ENCODE results near the gene KRTAP16-1. TPM values are rescaled to one million over a fixed set of nuclear protein-coding genes. Genes with fewer than 3 reads are reported as not detected.

KRTAP16-1 gene
- total and polyA plus RNA-seq, 4 experiments from 2014 or later: 0.28 TPM; not detected in 3

GRCh38 chr17:41315814-41316445, 6.8 kb upstream of the KRTAP16-1 start:
- Mint-ChIP-seq H3K4me1 (peaks cover 8 to 23% (median 14%) of the 10 kb centered on the region in 4 donors), H3K4me3 (no peak overlapping the region), H3K27ac (peak overlapping the region in 2 of 7 donors; percentile 12 to 57), H3K9me3 (peaks cover 0 to 19% (median 6%) of the 10 kb centered on the region in 8 donors), H3K27me3 (no peaks in the 10 kb centered on the region), H3K36me3 (peaks cover 2 to 3% of the 10 kb centered on the region in 2 donors)
- H3K27me3 ChIP-seq (ENCODE audit: insufficient read depth, low read length): no peaks in the 10 kb centered on the region
- H3K36me3 ChIP-seq (ENCODE audit: insufficient read depth, low read length): no peaks in the 10 kb centered on the region
- no peaks in the 10 kb centered on the region for H3K9me3 ChIP-seq (ENCODE audit: control insufficient read depth in 1 of 2, low read length in 2 of 2)
- peaks cover 8% of the 10 kb centered on the region for H3K4me1 ChIP-seq (ENCODE audit: insufficient read depth, low read length)
- no peak overlapping the region for H3K4me3 ChIP-seq (ENCODE audit: low read length in 2 of 2)
- H3K27ac ChIP-seq (ENCODE audit: low read depth, low read length): no peak overlapping the region
- ChIA-PET CTCF (ENCODE audit: partially characterized antibody) (interaction anchor here (1.2 kb wide), 1 partner anchor 26 kb away, joined by 3 read pairs; no protein-coding TSS in a partner anchor), POLR2A (ENCODE audit: partially characterized antibody) (no interaction called here)
- intact Hi-C loops (cut with micrococcal nuclease): no loop called here
- DNase-seq: no peak

- ChIA-PET POLR2A (ENCODE audit: partially characterized antibody) (no interaction called here), CTCF (ENCODE audit: partially characterized antibody) (interaction anchor here (1.2 kb wide), 1 partner anchor 26 kb away, joined by 3 read pairs; no protein-coding TSS in a partner anchor)
- H3K4me3 Mint-ChIP-seq: no peak within 1 kb of the TSS
- intact Hi-C loops (cut with micrococcal nuclease): no loop called here
- peaks cover 2 to 3% of the 10 kb centered on the region in 2 donors for H3K36me3 Mint-ChIP-seq
- Histone ChIP-seq H3K36me3 (ENCODE audit: insufficient read depth, low read length) (no peaks in the 10 kb centered on the region), H3K9me3 (ENCODE audit: control insufficient read depth in 1 of 2, low read length in 2 of 2) (no peaks in the 10 kb centered on the region), H3K4me3 (ENCODE audit: low read length in 2 of 2) (no peak within 1 kb of the TSS), H3K27me3 (ENCODE audit: insufficient read depth, low read length) (no peaks in the 10 kb centered on the region), H3K27ac (ENCODE audit: low read depth, low read length) (no peak within 1 kb of the TSS), H3K4me1 (ENCODE audit: insufficient read depth, low read length) (peaks cover 15% of the 10 kb centered on the region)
- H3K27ac Mint-ChIP-seq: peak within 1 kb of the TSS in 2 of 7 donors; percentile 12 to 57
- peaks cover 11 to 26% (median 16%) of the 10 kb centered on the region in 4 donors for H3K4me1 Mint-ChIP-seq
- no peaks in the 10 kb centered on the region for H3K27me3 Mint-ChIP-seq
- H3K9me3 Mint-ChIP-seq: peaks cover 0 to 14% (median 6%) of the 10 kb centered on the region in 8 donors
- no peak for DNase-seq
These were observed 6.2 kb upstream of the KRTAP16-1 start, which contains the start of gene KRTAP17-1 for GRCh38 chr17:41315204-41315794. TSS of gene KRTAP17-1 (minus strand) at chr17:41315710. CDS start at chr17:41315650, 60 bp downstream.

- no peaks in the 10 kb centered on the region for H3K36me3 Mint-ChIP-seq
- H3K27ac ChIP-seq (ENCODE audit: low read depth, low read length): no peak overlapping the region
- ChIA-PET CTCF (ENCODE audit: partially characterized antibody) (interaction anchor here (4.0 kb wide), 1 partner anchor 11 kb away, joined by 26 read pairs; no protein-coding TSS in a partner anchor), POLR2A (ENCODE audit: partially characterized antibody) (no interaction called here)
- H3K4me3 ChIP-seq (ENCODE audit: low read length in 2 of 2): no peak overlapping the region
- no peaks in the 10 kb centered on the region for H3K27me3 Mint-ChIP-seq
- H3K27me3 ChIP-seq (ENCODE audit: insufficient read depth, low read length): no peaks in the 10 kb centered on the region
- no peaks in the 10 kb centered on the region for H3K9me3 Mint-ChIP-seq
- DNase-seq: no peak
- peaks cover 45 to 68% (median 54%) of the 10 kb centered on the region in 4 donors for H3K4me1 Mint-ChIP-seq
- peak overlapping the region in 2 of 8 donors; percentile 31 to 60 for H3K4me3 Mint-ChIP-seq
- intact Hi-C loops (cut with micrococcal nuclease): no loop called here
- H3K4me1 ChIP-seq (ENCODE audit: insufficient read depth, low read length): peaks cover 56% of the 10 kb centered on the region
- H3K9me3 ChIP-seq (ENCODE audit: control insufficient read depth in 1 of 2, low read length in 2 of 2): no peaks in the 10 kb centered on the region
- no peaks in the 10 kb centered on the region for H3K36me3 ChIP-seq (ENCODE audit: insufficient read depth, low read length)
- peak overlapping the region in 6 of 7 donors; percentile 6 to 98 (median 93) for H3K27ac Mint-ChIP-seq
These were observed 2.0 kb upstream of the KRTAP16-1 start for GRCh38 chr17:41311111-41311510.

- Mint-ChIP-seq H3K4me3 (peak overlapping the region; percentile 65 to 82 (median 78)), H3K36me3 (no peaks in the 10 kb centered on the region), H3K27me3 (no peaks in the 10 kb centered on the region), H3K9me3 (no peaks in the 10 kb centered on the region), H3K4me1 (peaks cover 54 to 63% (median 58%) of the 10 kb centered on the region in 4 donors), H3K27ac (peak overlapping the region; percentile 96 to 98 (median 97))
- H3K27me3 ChIP-seq (ENCODE audit: insufficient read depth, low read length): no peaks in the 10 kb centered on the region
- POLR2A ChIA-PET (ENCODE audit: partially characterized antibody): interaction anchor here (0.7 to 3.1 kb wide), 26 partner anchors 9 to 388 kb away, joined by 3 to 75 read pairs (median 4); partner anchors contain the start of genes EIF1 and KRTAP4-6
- intact Hi-C loops (cut with micrococcal nuclease): loop anchor here (1.0 to 5.0 kb wide), 3 partner anchors 31 to 181 kb away; no protein-coding TSS in a partner anchor
- H3K4me3 ChIP-seq (ENCODE audit: low read length in 2 of 2): peak overlapping the region in 1 of 2 donors; percentile 41
- CTCF ChIA-PET (ENCODE audit: partially characterized antibody): interaction anchor here (0.8 to 3.4 kb wide), 12 partner anchors 8 to 399 kb away, joined by 3 to 55 read pairs (median 4); partner anchors contain the start of gene EIF1
- H3K4me1 ChIP-seq (ENCODE audit: insufficient read depth, low read length): peaks cover 59% of the 10 kb centered on the region
- no peaks in the 10 kb centered on the region for H3K36me3 ChIP-seq (ENCODE audit: insufficient read depth, low read length)
- peak; percentile 88 to 95 (median 92) for DNase-seq
- H3K9me3 ChIP-seq (ENCODE audit: control insufficient read depth in 1 of 2, low read length in 2 of 2): no peaks in the 10 kb centered on the region
- H3K27ac ChIP-seq (ENCODE audit: low read depth, low read length): peak overlapping the region; percentile 62
These were observed 725 bp downstream of the KRTAP16-1 start for GRCh38 chr17:41308251-41308917.

GRCh38 chr17:41307647-41308046, 1.5 kb downstream of the KRTAP16-1 start:
- H3K9me3 ChIP-seq (ENCODE audit: control insufficient read depth in 1 of 2, low read length in 2 of 2): no peaks in the 10 kb centered on the region
- H3K36me3 ChIP-seq (ENCODE audit: insufficient read depth, low read length): no peaks in the 10 kb centered on the region
- ChIA-PET POLR2A (ENCODE audit: partially characterized antibody) (interaction anchor here (1.3 to 3.1 kb wide), 12 partner anchors 13 to 383 kb away, joined by 3 to 75 read pairs (median 8); partner anchors contain the start of genes EIF1 and KRTAP4-6), CTCF (ENCODE audit: partially characterized antibody) (interaction anchor here (1.0 to 3.4 kb wide), 8 partner anchors 14 to 398 kb away, joined by 3 to 55 read pairs (median 6); no protein-coding TSS in a partner anchor)
- peak overlapping the region; percentile 65 to 82 (median 78) for H3K4me3 Mint-ChIP-seq
- DNase-seq: no peak
- peak overlapping the region; percentile 62 for H3K27ac ChIP-seq (ENCODE audit: low read depth, low read length)
- H3K4me1 Mint-ChIP-seq: peaks cover 53 to 63% (median 58%) of the 10 kb centered on the region in 4 donors
- peak overlapping the region; percentile 96 to 98 (median 97) for H3K27ac Mint-ChIP-seq
- intact Hi-C loops (cut with micrococcal nuclease): loop anchor here (1.0 to 5.0 kb wide), 3 partner anchors 32 to 180 kb away; no protein-coding TSS in a partner anchor
- H3K27me3 Mint-ChIP-seq: no peaks in the 10 kb centered on the region
- H3K4me3 ChIP-seq (ENCODE audit: low read length in 2 of 2): no peak overlapping the region
- H3K27me3 ChIP-seq (ENCODE audit: insufficient read depth, low read length): no peaks in the 10 kb centered on the region
- no peaks in the 10 kb centered on the region for H3K9me3 Mint-ChIP-seq
- no peaks in the 10 kb centered on the region for H3K36me3 Mint-ChIP-seq
- peaks cover 59% of the 10 kb centered on the region for H3K4me1 ChIP-seq (ENCODE audit: insufficient read depth, low read length)

GRCh38 chr17:41304091-41304490, 5.0 kb downstream of the KRTAP16-1 start:
- Histone ChIP-seq H3K4me1 (ENCODE audit: insufficient read depth, low read length) (peaks cover 32% of the 10 kb centered on the region), H3K4me3 (ENCODE audit: low read length in 2 of 2) (no peak overlapping the region), H3K36me3 (ENCODE audit: insufficient read depth, low read length) (no peaks in the 10 kb centered on the region), H3K9me3 (ENCODE audit: control insufficient read depth in 1 of 2, low read length in 2 of 2) (no peaks in the 10 kb centered on the region), H3K27me3 (ENCODE audit: insufficient read depth, low read length) (no peaks in the 10 kb centered on the region), H3K27ac (ENCODE audit: low read depth, low read length) (no peak overlapping the region)
- H3K27ac Mint-ChIP-seq: no peak overlapping the region
- CTCF ChIA-PET (ENCODE audit: partially characterized antibody): interaction anchor here (3.8 kb wide), 1 partner anchor 17 kb away, joined by 18 read pairs; no protein-coding TSS in a partner anchor
- no peak for DNase-seq
- H3K4me1 Mint-ChIP-seq: peaks cover 36 to 47% (median 42%) of the 10 kb centered on the region in 4 donors
- intact Hi-C loops (cut with micrococcal nuclease): no loop called here
- peaks cover 0 to 12% (median 3%) of the 10 kb centered on the region in 8 donors for H3K9me3 Mint-ChIP-seq
- H3K4me3 Mint-ChIP-seq: no peak overlapping the region
- H3K27me3 Mint-ChIP-seq: no peaks in the 10 kb centered on the region
- POLR2A ChIA-PET (ENCODE audit: partially characterized antibody): no interaction called here
- peaks cover 0 to 4% of the 10 kb centered on the region in 2 donors for H3K36me3 Mint-ChIP-seq
